ENCODE measurements around the gene WDR27.

DNA sequence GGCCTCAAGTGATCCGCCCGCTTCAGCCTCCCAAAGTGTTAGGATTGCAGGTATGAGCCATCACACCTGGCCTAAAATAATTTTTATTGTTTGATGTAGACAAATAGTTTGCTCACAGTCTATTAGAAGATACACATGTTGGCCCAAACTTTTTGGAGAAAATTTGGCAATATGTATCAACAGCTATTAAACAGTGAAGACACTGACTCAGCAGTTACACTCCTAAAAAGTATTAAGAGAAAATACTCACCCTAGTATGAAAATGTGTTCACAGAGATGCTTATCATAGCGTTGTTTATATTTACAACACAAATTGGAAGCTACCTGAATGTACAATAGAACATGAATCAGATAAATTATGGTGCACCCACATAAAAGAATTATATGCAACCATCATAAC is 173.1 kb downstream of the WDR27 start:
- TF ChIP-seq, protein P1, sequence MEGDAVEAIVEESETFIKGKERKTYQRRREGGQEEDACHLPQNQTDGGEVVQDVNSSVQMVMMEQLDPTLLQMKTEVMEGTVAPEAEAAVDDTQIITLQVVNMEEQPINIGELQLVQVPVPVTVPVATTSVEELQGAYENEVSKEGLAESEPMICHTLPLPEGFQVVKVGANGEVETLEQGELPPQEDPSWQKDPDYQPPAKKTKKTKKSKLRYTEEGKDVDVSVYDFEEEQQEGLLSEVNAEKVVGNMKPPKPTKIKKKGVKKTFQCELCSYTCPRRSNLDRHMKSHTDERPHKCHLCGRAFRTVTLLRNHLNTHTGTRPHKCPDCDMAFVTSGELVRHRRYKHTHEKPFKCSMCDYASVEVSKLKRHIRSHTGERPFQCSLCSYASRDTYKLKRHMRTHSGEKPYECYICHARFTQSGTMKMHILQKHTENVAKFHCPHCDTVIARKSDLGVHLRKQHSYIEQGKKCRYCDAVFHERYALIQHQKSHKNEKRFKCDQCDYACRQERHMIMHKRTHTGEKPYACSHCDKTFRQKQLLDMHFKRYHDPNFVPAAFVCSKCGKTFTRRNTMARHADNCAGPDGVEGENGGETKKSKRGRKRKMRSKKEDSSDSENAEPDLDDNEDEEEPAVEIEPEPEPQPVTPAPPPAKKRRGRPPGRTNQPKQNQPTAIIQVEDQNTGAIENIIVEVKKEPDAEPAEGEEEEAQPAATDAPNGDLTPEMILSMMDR (conservative IDR thresholded peaks at IDR 0.05; ENCODE audit: low read length): no peak
- TF ChIP-seq EZH2phosphoT487 (IDR thresholded peaks at IDR 0.05; ENCODE audit: borderline replicate concordance, low read depth, low read length): no peak
